Neutrophil (primary cell): ENCODE data around the gene MEGF8.

Experiments used
- H3K27ac ChIP-seq: fragments of 200-600 bp; sonication (generic); 2 replicates; pipeline ENCODE4 v1.5.1; 2016; ENCODE audit warnings: mild to moderate bottlenecking, moderate library complexity
- H3K27me3 ChIP-seq: fragments of 200-600 bp; sonication (generic); 2 replicates; pipeline ENCODE4 v1.6.0; 2016; ENCODE audit warnings: mild to moderate bottlenecking
- H3K36me3 ChIP-seq: fragments of 200-600 bp; sonication (generic); 2 replicates; pipeline ENCODE4 v1.5.1; 2017
- H3K4me1 ChIP-seq, 2 experiments: fragments of 200-600 bp in 1 of 2; sonication (generic) in 1 of 2; 1 replicate in 1 of 2; 2 replicates in 1 of 2; pipeline versions ENCODE4 v1.5.1 to v1.6.1; 2013 to 2016; ENCODE audit warnings: low read depth in 1 of 2, low read length in 1 of 2, mild to moderate bottlenecking in 1 of 2, moderate library complexity in 1 of 2; ENCODE audit not compliant: control insufficient read depth in 1 of 2, insufficient read depth in 1 of 2
- H3K4me3 ChIP-seq, 2 experiments: fragments of 200-600 bp in 1 of 2; sonication (generic) in 1 of 2; 1 replicate in 1 of 2; 2 replicates in 1 of 2; pipeline ENCODE4 v1.5.1; 2013 to 2016; ENCODE audit warnings: low read depth in 1 of 2, low read length in 1 of 2, mild to moderate bottlenecking in 1 of 2, moderate library complexity in 1 of 2
- H3K9me3 ChIP-seq: fragments of 200-600 bp; sonication (generic); 2 replicates; pipeline ENCODE4 v1.5.1; 2016
- CTCF ChIP-seq: fragments of 200-600 bp; sonication (generic); IDR thresholded peaks from 2 replicates; pipeline ENCODE4 v1.5.1; 2016; ENCODE audit warnings: antibody characterized with exemption

Gene MEGF8

GRCh38 chr19:42422901-42423461 lies 97.5 kb downstream of the MEGF8 start:
- Histone ChIP-seq H3K4me3 (peak overlapping the region; percentile 85 to 90), H3K27me3 (peaks cover 16% of the 10 kb centered on the region), H3K36me3 (peaks cover 3% of the 10 kb centered on the region), H3K9me3 (no peaks in the 10 kb centered on the region), H3K27ac (peak overlapping the region; percentile 87), H3K4me1 (peaks cover 55 to 59% of the 10 kb centered on the region in 2 experiments)
- peak; percentile 35 for TF ChIP-seq CTCF

- H3K4me3 ChIP-seq = peak overlapping the region; percentile 85 to 90
- no peak for TF ChIP-seq CTCF
- peaks cover 16% of the 10 kb centered on the region for H3K27me3 ChIP-seq
- peaks cover 55 to 59% of the 10 kb centered on the region in 2 experiments for H3K4me1 ChIP-seq
- H3K9me3 ChIP-seq = no peaks in the 10 kb centered on the region
- peak overlapping the region; percentile 87 for H3K27ac ChIP-seq
- H3K36me3 ChIP-seq = no peaks in the 10 kb centered on the region
These were observed 98.3 kb downstream of the MEGF8 start for GRCh38 chr19:42423462-42424344.

- H3K27me3 ChIP-seq = peaks cover 16% of the 10 kb centered on the region
- peaks cover 55 to 59% of the 10 kb centered on the region in 2 experiments for H3K4me1 ChIP-seq
- H3K36me3 ChIP-seq = no peaks in the 10 kb centered on the region
- no peak overlapping the region for H3K27ac ChIP-seq
- no peak for TF ChIP-seq CTCF
- peak overlapping the region; percentile 85 to 90 for H3K4me3 ChIP-seq
- no peaks in the 10 kb centered on the region for H3K9me3 ChIP-seq
These were observed 98.9 kb downstream of the MEGF8 start for GRCh38 chr19:42424345-42424707.

GRCh38 chr19:42424712-42425131 lies 99.3 kb downstream of the MEGF8 start:
- Histone ChIP-seq H3K36me3 (no peaks in the 10 kb centered on the region), H3K9me3 (no peaks in the 10 kb centered on the region), H3K4me1 (peaks cover 55 to 59% of the 10 kb centered on the region in 2 experiments), H3K27ac (peak overlapping the region; percentile 52), H3K4me3 (no peak overlapping the region), H3K27me3 (peaks cover 16% of the 10 kb centered on the region)
- no peak for TF ChIP-seq CTCF

- no peak for TF ChIP-seq CTCF
- Histone ChIP-seq H3K4me1 (peaks cover 39 to 42% of the 10 kb centered on the region in 2 experiments), H3K9me3 (no peaks in the 10 kb centered on the region), H3K36me3 (no peaks in the 10 kb centered on the region), H3K27me3 (peaks cover 16% of the 10 kb centered on the region), H3K4me3 (no peak overlapping the region), H3K27ac (no peak overlapping the region)
These were observed 101.2 kb downstream of the MEGF8 start for GRCh38 chr19:42426643-42427042.
